HepG2 (cell line): ENCODE data around the gene WARS2. TPM values are rescaled to one million over a fixed set of nuclear protein-coding genes. Genes with fewer than 3 reads are reported as not detected.
A peak's percentile ranks its signal among the peaks of the same experiment; 100 is the strongest.

Experiments
- ATAD3A ChIP-seq: sonication (generic); formaldehyde crosslinking; IDR thresholded peaks from 2 replicates; pipeline ENCODE4 v1.4.0; 2020; ENCODE audit warnings: missing genetic modification reagents
- NR1H2 ChIP-seq: sonication (generic); formaldehyde crosslinking; IDR thresholded peaks from 2 replicates; pipeline ENCODE4 v1.8.1; 2022; ENCODE audit warnings: low read depth, missing genetic modification reagents, borderline replicate concordance
- POLR2AphosphoS5 ChIP-seq: IDR thresholded peaks from 2 replicates; pipeline ENCODE4 v1.6.1; 2012; ENCODE audit warnings: low read depth, low read length
- PTBP1 ChIP-seq: fragments of 200-400 bp; formaldehyde crosslinking; IDR thresholded peaks from 2 replicates; pipeline ENCODE4 v1.6.1; 2018; ENCODE audit warnings: low read length, low read depth; ENCODE audit not compliant: poor library complexity, severe bottlenecking
- RARA ChIP-seq: IDR thresholded peaks from 2 replicates; pipeline ENCODE4 v1.6.1; 2016; ENCODE audit warnings: missing genetic modification reagents, missing compliant biosample characterization
- REPIN1 ChIP-seq: sonication (generic); formaldehyde crosslinking; IDR thresholded peaks from 2 replicates; pipeline ENCODE4 v1.8.0; 2022; ENCODE audit warnings: missing genetic modification reagents, low read depth, mild to moderate bottlenecking, borderline replicate concordance
- SALL1 ChIP-seq: sonication (generic); formaldehyde crosslinking; IDR thresholded peaks from 2 replicates; pipeline ENCODE4 v1.8.0; 2022; ENCODE audit warnings: mild to moderate bottlenecking, missing genetic modification reagents
- SP140L ChIP-seq: sonication (generic); formaldehyde crosslinking; IDR thresholded peaks from 2 replicates; pipeline ENCODE4 v1.4.0; 2020; ENCODE audit warnings: missing genetic modification reagents, borderline replicate concordance
- SRY ChIP-seq: sonication (generic); formaldehyde crosslinking; IDR thresholded peaks from 2 replicates; pipeline ENCODE4 v1.8.0; 2022; ENCODE audit warnings: mild to moderate bottlenecking, missing genetic modification reagents
- ZBTB42 ChIP-seq: sonication (generic); formaldehyde crosslinking; IDR thresholded peaks from 2 replicates; pipeline ENCODE4 v1.5.0; 2020; ENCODE audit warnings: mild to moderate bottlenecking, missing genetic modification reagents
- ZNF275 ChIP-seq: sonication (generic); formaldehyde crosslinking; IDR thresholded peaks from 2 replicates; pipeline ENCODE4 v1.8.0; 2022; ENCODE audit warnings: missing genetic modification reagents, mild to moderate bottlenecking, inconsistent platforms, borderline replicate concordance
- ZNF607 ChIP-seq: sonication (generic); formaldehyde crosslinking; IDR thresholded peaks from 2 replicates; pipeline ENCODE4 v1.5.1; 2020; ENCODE audit warnings: missing genetic modification reagents, mild to moderate bottlenecking, borderline replicate concordance
- ZNF737 ChIP-seq: sonication (generic); formaldehyde crosslinking; IDR thresholded peaks from 2 replicates; pipeline ENCODE4 v1.5.0; 2020; ENCODE audit warnings: missing genetic modification reagents, mild to moderate bottlenecking, borderline replicate concordance
- polyA plus RNA-seq, 8 experiments: library from polyadenylated mRNA; depleted of rRNA in 3 of 8; stranded (reverse) in 7 of 8; unstranded in 1 of 8; fragments of >200 nt; fragmentation: Illumina TruSeq in 4 of 8; extraction: Trizol in 4 of 8; gene quantifications; 2 replicates each; pipeline versions ENCODE4 v1.2.1 to v1.2.3, GENCODE V29; 2011 to 2016; ENCODE audit warnings: low read depth in 4 of 8, missing spikeins in 1 of 8, mixed read lengths in 1 of 8; ENCODE audit not compliant: insufficient read depth in 1 of 8
- total RNA-seq, 5 experiments: library from RNA; depleted of rRNA; stranded (reverse); fragments of >200 nt; fragmentation: Illumina TruSeq; extraction: Trizol; gene quantifications; 2 replicates each; pipeline ENCODE4 v1.2.3, GENCODE V29; 2016; ENCODE audit warnings: low read depth in 1 of 5
- TF ChIP-seq, protein P1 (sequence below): sonication (generic); formaldehyde crosslinking; IDR thresholded peaks from 2 replicates; pipeline ENCODE4 v1.9.0; 2021; ENCODE audit warnings: missing genetic modification reagents, borderline replicate concordance
- TF ChIP-seq, protein P2 (sequence below): sonication (generic); formaldehyde crosslinking; IDR thresholded peaks from 2 replicates; pipeline ENCODE4 v1.5.1; 2020; ENCODE audit warnings: mild to moderate bottlenecking, missing genetic modification reagents, moderate library complexity

Gene WARS2
- total and polyA plus RNA-seq, 2 of the 13 experiments (the other 11 are each of a cell fraction or from before 2014, with no cell fraction given): 12.4 to 18.8 TPM

- no peak for TF ChIP-seq ZNF275 (CRISPR knock-in tag)
- TF ChIP-seq SRY: peak; percentile 69
- TF ChIP-seq SALL1 (CRISPR knock-in tag): peak; percentile 63
- TF ChIP-seq RARA (CRISPR knock-in tag): 0 out of 2 replicates have a peak, but pooled peaks have one; percentile 5
- peak; percentile 80 for TF ChIP-seq POLR2AphosphoS5
- no peak for TF ChIP-seq SP140L (CRISPR knock-in tag)
- 0 out of 2 replicates have a peak, but pooled peaks have one; percentile 11 for TF ChIP-seq ZBTB42 (CRISPR knock-in tag)
- no peak for TF ChIP-seq NR1H2 (CRISPR knock-in tag)
- TF ChIP-seq REPIN1: peak; percentile 83; the same call in 1 of the 2 replicates
- TF ChIP-seq ATAD3A (CRISPR knock-in tag): no peak
- TF ChIP-seq, protein P1, sequence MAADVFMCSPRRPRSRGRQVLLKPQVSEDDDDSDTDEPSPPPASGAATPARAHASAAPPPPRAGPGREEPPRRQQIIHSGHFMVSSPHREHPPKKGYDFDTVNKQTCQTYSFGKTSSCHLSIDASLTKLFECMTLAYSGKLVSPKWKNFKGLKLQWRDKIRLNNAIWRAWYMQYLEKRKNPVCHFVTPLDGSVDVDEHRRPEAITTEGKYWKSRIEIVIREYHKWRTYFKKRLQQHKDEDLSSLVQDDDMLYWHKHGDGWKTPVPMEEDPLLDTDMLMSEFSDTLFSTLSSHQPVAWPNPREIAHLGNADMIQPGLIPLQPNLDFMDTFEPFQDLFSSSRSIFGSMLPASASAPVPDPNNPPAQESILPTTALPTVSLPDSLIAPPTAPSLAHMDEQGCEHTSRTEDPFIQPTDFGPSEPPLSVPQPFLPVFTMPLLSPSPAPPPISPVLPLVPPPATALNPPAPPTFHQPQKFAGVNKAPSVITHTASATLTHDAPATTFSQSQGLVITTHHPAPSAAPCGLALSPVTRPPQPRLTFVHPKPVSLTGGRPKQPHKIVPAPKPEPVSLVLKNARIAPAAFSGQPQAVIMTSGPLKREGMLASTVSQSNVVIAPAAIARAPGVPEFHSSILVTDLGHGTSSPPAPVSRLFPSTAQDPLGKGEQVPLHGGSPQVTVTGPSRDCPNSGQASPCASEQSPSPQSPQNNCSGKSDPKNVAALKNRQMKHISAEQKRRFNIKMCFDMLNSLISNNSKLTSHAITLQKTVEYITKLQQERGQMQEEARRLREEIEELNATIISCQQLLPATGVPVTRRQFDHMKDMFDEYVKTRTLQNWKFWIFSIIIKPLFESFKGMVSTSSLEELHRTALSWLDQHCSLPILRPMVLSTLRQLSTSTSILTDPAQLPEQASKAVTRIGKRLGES (CRISPR knock-in tag): no peak
- peak; percentile 67; the same call in 1 of the 2 replicates for TF ChIP-seq ZNF607
- TF ChIP-seq ZNF737 (CRISPR knock-in tag): no peak
- TF ChIP-seq, protein P2, sequence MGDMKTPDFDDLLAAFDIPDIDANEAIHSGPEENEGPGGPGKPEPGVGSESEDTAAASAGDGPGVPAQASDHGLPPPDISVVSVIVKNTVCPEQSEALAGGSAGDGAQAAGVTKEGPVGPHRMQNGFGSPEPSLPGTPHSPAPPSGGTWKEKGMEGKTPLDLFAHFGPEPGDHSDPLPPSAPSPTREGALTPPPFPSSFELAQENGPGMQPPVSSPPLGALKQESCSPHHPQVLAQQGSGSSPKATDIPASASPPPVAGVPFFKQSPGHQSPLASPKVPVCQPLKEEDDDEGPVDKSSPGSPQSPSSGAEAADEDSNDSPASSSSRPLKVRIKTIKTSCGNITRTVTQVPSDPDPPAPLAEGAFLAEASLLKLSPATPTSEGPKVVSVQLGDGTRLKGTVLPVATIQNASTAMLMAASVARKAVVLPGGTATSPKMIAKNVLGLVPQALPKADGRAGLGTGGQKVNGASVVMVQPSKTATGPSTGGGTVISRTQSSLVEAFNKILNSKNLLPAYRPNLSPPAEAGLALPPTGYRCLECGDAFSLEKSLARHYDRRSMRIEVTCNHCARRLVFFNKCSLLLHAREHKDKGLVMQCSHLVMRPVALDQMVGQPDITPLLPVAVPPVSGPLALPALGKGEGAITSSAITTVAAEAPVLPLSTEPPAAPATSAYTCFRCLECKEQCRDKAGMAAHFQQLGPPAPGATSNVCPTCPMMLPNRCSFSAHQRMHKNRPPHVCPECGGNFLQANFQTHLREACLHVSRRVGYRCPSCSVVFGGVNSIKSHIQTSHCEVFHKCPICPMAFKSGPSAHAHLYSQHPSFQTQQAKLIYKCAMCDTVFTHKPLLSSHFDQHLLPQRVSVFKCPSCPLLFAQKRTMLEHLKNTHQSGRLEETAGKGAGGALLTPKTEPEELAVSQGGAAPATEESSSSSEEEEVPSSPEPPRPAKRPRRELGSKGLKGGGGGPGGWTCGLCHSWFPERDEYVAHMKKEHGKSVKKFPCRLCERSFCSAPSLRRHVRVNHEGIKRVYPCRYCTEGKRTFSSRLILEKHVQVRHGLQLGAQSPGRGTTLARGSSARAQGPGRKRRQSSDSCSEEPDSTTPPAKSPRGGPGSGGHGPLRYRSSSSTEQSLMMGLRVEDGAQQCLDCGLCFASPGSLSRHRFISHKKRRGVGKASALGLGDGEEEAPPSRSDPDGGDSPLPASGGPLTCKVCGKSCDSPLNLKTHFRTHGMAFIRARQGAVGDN (CRISPR knock-in tag): peak; percentile 93
- peak; percentile 24 for TF ChIP-seq PTBP1
These were observed at the start of gene WARS2 (continued) for GRCh38 chr1:119140177-119141019.
